Globus pallidus (tissue), 1 donor: Measurements from ENCODE around the gene METTL22.
"Not testable (repeated sequence)": the region's sequence is repeated elsewhere in the genome, so short reads cannot be mapped to it uniquely, and the experiment has no call there.

Experiments
- DNase-seq: peaks from one replicate; pipeline ENCODE4 v3.0.0-alpha.2; 2015; ENCODE audit warnings: low spot score

The METTL22 gene

DNA sequence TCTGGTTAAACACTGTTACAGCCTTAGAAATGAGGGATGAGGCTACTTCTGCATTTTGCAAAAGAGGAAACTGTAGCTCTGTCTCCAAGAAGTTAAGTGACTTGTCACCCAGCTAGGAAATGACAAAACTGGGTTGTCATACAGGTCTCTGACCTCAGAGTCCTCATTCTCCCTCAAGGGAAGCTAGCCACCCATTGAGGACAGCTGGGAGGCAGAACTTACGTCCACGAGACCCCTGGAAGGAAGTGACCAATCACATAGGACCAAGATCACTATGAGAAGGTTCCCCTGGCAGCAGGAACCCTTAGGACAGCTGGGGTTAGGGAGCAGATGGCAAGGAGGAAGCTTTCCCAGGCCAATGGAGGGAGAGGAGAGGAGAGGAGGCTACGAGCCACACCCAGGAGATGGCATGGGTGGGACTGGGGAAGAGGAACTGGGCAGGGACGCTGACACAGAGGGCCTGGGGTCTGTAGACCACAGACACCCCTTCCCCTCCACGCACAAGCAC lies 11.2 kb downstream of the METTL22 start:
- peak; percentile 33 for DNase-seq

DNA sequence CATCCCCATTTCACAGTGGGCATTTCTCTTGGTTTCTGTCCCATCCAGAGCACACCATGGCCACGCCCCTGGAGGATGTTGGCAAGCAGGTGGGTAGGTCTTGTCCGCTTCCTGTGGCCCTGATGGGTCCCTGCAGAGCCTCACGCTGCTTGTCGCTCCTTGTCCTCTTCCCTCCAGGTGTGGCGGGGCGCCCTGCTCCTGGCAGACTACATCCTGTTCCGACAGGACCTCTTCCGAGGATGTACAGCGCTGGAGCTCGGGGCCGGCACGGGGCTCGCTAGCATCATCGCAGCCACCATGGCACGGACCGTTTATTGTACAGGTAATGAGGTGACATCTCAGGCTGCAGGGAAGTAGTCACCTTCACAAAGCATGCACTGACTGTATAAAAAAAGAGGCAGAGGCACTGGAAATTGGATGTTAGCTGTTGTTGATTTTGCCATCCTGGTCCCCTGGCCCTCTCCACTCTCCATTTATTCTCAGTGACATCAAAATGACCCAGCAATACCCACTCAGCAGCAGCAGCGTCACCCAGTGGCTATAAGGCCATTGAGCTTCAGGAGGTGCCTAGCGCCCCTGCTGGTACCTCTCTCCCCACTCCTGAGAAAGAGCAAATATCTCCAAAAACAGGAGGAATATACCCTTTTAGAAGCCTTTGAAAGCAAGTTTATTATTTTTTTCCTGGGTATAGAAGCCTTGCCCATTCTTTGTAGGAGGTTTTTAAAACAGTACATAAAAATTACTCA lies 13.7 kb downstream of the METTL22 start:
- DNase-seq = no peak

DNA sequence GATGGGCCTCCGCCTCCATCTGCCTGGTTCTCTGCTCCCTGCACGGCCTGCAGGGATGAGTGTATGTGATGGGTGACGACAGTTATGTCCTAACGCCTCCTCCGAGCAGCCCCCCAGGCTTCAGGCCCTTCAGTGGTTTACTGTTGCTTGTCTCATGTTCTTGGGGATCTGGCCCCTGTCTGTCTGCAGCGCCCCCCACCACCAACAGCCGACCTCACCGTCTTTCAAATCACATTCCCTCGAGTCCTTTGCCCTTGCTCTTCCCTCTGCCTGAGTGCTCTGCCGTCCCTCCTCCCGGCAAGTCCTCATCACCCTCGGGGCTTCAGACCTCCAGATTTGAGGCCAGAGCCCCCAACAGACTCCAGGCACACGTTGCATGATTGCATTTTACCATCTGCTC lies 18.2 kb downstream of the METTL22 start:
- no peak for DNase-seq

DNA sequence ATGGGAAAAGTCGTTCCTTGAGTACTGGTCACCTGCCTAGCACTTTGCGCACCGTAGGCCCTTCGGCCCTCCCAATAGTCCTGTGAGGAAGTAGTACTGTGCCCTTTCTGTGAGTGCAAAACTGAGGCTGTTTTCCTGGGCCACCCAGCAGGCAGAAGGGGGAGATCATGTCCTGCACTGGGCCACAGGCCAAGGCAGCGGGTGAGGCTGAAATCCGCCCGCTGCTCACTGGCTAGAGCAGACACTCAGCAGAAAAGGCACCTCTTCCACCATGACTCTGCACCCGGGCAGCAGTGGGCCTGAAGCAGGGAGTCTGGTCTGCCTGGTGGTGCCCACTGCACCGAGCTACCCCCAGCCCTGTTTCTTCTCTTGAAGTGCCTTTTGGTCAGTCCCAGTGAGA lies 20.2 kb downstream of the METTL22 start:
- peak; percentile 26 for DNase-seq

DNA sequence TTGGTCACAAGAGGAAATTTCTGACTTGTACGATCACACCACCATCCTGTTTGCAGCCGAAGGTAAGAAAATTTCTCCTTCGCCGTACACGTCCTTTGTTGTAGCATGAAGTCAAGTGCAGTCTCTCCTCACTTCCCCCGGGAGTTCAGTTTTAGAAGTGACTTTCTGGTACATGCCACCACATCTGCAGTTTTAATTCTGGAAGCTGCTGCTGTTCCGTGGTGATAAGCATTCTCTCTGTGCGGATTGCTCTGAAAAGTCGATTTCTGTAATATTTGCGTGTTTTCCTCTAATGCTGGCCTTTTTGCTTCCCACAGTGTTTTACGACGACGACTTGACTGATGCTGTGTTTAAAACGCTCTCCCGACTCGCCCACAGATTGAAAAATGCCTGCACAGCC lies 20.6 kb downstream of the METTL22 start:
- no peak for DNase-seq

DNA sequence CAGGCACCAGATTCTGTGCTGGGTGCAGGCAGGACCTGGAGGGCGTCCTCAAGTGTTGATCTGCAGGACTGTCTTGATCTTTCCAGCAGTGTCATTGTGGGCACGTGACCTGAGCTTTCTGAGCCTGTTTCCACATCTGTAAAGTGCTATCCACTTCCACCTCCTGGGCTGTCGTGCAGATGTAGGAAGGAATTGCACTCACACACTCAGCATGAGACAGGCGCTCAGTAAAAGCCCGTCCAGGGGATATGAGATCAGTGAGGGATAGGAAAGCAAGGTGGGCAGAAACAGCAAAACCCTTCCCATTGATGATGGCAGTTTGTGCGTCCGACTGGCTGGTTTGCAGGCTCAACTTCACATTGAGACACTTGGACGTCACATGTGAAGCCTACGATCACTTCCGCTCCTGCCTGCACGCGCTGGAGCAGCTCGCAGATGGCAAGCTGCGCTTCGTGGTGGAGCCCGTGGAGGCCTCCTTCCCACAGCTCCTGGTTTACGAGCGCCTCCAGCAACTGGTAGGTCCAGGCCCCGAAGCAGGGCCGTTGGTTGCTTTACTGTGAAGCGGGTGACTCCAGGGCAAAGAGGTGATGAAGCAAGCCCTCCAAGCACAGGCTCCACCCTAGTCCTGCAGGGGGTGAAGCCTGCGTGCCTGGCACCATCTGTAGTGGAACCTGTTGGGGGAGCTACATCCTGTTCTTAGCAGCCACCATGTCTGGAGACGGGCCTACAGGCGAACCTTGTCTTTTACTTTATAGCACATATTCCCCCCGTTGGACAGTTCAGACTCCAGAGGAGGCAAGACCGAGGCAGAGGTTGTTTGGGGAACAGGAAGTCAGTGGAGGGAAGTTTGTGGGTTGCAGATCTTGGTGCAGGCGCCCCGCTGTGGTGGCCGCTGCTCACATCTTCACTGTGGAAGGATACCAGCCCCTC lies 23.0 kb downstream of the METTL22 start:
- DNase-seq = peak; percentile 24

DNA sequence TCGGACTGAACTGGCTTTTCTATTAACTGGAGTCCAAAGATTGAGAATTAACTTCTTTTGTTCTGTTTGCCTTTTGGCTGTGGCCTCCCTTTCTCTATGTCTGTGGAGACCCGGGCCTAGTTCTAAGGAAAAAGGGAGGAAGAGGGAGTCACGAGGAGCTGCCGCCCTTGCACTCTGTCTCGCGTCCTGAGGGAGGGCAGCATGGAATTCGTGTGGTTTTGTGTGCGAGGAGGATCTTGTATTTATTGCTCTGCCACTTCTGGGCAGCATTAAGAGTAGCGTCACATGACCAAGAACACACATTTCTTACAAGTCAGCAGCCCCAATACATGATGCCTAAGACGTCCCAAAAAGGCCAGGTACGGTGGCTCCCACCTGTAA lies 23.6 kb downstream of the METTL22 start:
- DNase-seq = no peak

DNA sequence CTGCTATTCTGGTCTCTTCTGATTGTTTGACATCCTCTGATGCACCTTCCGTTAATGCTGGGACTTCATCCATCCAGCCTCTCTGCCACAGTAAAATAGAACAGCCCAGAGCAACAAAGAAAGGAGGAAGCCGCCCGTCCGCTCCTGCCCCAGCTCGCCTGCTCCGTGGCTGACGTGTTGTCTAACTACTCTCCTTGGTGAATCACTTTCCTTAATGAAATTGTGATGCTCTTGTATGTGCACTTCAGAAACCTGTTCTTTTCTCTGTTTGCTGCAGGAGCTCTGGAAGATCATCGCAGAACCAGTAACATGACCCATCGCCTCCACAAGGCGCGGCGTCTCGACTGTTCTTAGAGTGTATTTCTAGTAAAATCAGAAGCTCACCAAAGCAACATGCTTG lies 24.3 kb downstream of the METTL22 start:
- DNase-seq = no peak

DNA sequence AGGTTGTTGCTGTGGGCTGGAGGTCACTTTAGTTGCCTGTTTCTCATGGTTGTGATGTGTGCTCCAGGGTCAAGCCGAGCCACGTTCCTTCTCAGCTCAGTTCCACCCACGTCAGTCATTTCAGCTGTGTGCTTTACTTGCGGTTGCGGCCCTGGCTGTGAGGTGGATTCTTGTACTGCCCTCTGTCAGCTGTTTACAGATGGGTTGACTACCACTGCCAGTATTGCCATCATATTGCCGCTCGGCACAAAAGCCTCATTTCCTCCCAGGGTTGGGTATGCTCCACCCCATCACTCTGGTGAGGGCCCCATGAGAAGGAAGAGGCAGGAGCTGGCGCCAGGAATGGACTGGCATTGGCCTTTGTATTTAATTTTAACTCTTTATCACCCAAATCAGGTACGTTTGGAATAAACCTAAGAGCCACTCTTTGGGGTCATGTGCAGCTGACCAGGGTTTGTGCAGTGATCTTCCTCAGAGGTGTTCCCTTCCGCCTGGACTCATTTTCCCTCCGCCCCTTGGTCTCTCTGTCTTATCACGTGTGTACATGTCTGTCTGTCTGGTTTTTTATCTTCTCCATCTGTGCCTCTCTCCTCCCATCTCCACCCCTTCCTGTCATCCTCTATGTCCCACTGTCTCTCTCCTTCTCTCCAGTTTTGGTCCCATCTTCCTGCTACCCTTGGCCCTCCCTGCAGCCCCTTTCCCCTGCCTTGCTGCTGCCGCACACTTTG lies 25.0 kb downstream of the METTL22 start:
- no peak for DNase-seq

DNA sequence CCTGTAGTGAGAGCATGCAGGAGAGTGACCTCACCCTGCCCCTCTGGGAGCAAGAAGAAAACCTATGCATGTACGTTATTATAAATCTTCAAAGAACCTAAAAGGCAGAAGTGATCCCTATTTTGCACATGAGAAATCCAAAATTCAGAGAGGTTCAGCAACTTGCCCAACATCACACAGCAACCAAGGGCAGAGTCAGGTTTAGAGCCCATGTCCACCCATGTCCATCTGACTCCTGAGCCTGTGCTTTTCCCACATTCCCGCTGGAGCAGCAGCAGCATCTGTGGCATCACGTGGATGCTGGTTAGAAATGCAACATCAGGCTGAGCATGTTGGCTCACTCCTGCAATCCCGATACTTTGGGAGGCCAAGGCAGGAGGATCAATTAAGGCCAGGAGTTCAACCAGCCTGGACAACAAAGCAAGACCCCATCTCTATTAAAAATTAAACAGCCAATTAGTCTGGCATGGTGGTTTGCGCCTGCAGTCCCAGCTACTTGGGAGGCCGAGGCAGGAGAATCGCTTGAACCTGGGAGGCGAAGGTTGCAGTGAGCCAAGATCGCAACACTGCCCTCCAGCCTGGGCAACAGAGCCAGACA lies 26.3 kb downstream of the METTL22 start:
- DNase-seq = no peak

DNA sequence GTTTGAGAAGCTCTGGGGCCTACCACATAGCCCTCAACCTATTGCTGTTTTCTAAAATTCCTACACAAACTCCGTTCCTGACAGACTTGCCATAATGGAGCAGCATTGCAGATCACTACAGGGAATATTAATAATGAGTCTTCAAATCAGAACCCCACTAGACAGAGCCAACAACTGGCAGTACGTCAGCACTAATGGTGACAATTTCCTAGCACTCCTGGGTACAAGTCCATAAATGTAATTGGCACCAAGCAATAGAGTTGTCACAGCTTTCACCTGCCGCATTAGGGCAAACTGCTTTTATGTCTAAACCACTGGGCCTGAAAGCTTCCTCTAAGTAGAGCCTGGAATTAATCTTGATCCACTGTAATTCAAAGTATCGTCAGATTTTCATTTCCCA lies 27.4 kb downstream of the METTL22 start:
- no peak for DNase-seq

DNA sequence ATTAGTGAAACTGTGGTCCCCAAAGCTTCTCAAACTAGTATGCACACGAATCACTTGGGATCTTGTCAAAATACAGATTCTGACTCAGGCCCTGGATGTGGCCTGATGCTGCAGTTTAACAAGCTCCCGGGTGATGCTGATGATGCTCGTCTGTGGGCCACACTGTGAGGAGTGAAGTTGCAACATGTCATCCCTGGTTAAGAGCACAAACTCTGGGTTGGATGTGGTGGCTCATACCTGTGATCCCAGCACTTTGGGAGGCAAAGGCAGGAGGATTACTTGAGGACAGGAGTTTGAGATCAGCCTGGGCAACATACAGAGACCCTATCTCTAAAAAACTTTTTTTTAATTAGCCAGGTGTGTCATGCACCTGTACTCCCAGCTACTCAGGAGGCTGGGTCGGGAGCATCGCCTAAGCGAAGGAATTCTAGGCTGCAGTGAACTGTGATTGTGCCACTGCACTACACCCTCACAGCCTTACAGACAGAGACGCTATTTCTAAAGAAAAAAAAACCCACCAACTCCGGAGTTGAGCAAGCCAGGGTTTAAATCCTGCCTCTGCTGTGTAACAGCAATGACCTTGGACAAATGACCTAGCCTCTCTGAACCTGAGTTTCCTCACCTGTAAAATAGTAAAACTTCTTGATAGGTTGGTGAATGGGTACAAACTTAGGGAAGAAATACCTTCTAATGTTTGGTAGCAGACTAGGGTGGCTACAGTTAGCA lies 28.5 kb downstream of the METTL22 start:
- no peak for DNase-seq

DNA sequence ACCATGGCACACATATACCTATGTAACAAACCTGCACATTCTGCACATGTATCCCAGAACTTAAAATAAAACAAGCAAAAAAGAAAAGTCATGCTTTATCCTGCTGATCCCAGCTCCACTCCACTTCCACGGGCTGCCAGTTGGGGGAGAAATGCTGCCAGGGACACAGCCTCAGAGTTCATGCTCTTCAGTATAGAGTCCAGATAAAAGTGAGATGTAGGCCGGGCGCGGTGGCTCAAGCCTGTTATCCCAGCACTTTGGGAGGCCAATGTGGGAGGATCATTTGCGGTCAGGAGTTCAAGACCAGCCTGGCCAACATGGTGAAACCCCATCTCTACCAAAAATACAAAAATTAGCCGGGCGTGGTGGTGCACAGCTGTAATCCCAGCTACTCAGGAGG lies 30.5 kb downstream of the METTL22 start:
- DNase-seq = not testable (repeated sequence)

DNA sequence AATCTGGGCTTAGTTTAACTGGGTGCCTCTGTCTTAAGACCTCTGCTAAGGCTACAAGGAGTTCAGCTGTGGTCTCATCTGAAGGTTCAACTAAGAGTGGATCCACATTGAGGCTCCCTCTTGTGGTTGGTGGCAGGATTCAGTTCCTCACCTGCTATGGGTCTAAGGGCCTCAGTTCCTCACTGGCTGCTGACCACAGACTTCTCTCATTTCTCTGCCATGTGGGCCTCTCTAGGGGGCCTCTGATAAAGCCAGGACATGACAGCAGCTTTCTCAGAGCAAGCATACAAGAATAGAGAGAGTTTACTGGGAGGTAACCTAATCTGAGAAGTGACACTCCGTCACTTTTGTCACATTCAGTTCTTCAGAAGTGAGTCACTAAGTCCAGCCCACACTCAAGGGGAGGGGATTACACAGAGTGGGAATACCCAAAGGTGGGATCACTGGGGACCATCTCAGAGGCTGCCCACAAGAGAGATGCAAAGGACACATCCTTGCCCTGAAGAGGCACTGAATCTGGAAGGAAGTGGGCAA lies 33.8 kb downstream of the METTL22 start:
- no peak for DNase-seq

DNA sequence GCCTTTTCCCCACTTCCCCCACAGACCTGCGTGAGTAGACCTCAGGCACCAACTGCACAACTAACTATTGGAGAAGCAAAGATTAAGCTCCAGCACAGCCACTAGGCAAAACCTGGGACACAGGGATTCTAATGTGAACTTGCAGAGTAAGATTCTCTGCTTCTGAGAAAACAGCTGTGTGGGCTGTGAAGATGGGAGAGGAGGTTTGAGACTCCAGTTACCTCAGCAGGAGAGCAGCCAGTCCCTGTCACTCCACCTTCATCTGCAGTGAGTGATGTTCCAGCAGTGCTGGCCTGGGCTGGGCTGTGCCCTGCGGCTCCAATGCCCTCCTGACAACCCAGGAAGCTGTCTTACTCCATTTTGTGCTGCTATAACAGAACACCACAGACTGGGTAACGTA lies 34.9 kb downstream of the METTL22 start:
- DNase-seq = no peak

DNA sequence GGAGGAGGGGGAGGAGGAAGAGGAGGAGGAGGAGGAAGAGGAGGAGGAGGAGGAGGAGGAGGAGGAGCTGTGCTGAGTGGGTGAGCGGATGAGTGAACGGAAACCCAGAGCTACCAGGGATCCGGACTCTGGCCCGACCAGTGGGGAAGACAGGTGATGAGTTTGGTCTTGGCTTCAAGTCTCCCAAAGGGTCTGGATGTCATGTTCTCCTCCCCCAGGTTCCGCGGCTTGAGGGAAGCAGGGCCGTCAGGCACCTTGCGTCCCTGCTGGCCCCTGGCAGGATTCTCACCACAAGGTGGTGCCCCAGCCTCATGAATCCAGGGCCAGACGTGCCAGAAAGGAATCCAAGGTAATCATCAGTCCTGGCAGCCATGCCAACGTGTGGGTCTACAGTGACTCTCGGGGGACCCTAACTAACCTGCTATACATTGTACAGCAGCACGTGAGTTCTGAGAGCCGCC lies 39.4 kb downstream of the METTL22 start:
- DNase-seq = peak; percentile 45

DNA sequence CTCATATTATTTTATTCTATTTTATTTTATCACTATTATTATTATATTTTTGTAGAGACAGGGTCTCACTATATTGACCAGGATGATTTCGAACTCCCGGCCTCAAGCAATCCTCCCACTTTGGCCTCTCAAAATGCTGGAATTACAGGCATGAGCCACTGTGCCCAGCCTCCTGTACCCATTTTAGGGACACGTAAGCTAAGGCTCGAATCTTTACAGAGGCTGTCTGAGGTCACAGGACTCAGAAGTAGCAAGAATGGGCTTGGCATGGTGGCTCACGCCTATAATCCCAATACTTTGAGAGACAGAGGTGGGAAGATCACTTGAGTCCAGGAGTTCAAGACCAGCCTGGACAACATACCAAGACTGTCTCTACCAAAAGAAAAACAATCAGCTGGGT lies 40.2 kb downstream of the METTL22 start:
- DNase-seq = no peak

DNA sequence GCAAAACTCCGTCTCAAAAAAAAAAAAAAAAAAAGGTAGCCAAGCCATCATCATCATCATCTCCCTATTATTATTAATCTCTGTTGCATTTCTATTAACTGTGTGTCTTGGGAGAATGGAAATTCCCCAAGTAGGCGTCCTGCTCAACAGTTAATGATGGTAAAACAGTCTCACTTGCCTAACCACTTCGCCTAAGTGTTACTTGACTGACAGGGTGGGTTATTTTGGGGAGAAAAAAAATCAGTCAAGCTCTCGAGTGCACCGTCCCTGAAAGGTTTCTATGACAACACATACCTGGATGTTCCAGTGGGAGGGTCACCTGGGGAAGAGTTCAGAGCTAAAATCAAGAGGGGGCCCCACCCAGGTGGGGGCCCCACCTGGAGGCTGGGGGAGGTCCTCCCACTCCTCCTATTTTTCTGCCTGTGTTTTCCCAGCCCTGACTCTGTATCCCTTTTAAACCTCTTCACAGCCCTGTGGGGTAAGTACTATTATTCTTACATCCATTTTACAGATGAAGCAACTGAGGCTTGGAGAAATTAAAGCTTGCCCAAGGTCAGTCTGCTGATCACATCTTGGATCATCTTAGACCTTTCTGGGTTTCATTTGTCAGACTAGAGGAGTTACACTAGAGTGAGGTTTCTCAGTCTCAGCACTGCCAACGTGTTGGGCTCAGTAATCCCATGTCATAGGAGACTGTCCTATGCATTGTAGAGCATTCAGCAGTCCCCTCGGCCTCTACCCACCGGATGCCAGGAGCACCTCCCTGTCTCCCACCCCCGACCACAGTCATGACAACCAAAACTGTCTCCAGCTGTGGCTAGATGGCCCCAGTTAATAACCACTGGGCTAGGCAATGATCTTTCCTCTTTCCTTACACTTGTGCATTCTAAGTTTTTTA lies 41.9 kb downstream of the METTL22 start:
- no peak for DNase-seq

DNA sequence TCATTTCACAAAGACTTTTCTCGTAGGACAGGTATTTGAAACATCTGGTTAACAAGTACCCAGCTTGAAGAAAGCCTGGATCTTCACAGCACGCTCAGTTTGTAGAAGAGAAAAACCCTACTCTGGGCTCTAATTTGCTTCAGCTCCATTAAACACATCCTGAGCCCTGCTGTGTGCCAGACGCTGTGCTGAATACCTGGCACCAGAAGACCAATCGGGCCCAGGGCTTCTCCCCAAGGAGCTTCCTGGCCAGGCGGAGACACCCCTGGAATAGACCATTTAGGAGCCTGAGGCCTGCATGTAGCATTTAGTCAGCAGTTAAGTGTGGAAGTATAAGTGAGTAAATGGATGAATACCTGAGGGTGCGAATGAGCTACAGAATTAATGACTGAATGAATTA lies 44.0 kb downstream of the METTL22 start:
- no peak for DNase-seq

DNA sequence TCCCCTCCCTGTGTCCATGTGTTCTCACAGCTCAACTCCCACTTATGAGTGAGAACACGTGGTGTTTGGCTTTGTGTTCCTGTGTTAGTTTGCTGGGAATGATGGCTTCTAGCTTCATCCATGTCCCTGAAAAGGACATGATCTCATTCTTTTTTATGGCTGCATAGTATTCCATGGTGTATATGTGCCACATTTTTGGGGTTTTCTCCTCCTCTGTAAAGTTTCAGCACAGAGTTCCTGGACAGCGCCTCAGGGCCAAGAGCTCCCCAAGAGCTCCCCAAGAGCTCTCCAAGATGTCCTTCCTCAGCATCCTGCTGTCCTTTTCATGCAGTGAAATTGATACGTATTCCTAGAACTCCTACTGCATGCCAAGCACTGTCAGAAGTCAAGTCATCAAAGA lies 46.0 kb downstream of the METTL22 start:
- DNase-seq = no peak
